B cell (primary cell): ENCODE results near the gene GABRB2. TPM values are rescaled to one million over a fixed set of nuclear protein-coding genes. Genes with fewer than 3 reads are reported as not detected.

Experiments
- ATAC-seq: fragments of 200-7000 bp; cut with Tn5 transposase; one replicate; pipeline ENCODE4 v1.10.0; 2021; ENCODE audit warnings: low read depth, mild to moderate bottlenecking, moderate number of reproducible peaks, moderate library complexity
- CTCF ChIA-PET: fragments of 350-600 bp; sonication (Branson Sonifier 250); formaldehyde crosslinking; loops from one replicate; lab custom pipeline; 2021; ENCODE audit warnings: antibody characterized with exemption, inconsistent platforms; lab: Charles Lee
- POLR2A ChIA-PET: fragments of 350-600 bp; sonication (Branson Sonifier 250); formaldehyde crosslinking; loops from one replicate; lab custom pipeline; 2021; ENCODE audit warnings: antibody characterized with exemption; lab: Charles Lee
- DNase-seq: peaks from one replicate; pipeline ENCODE4 v3.0.0; 2013
- H2AFZ ChIP-seq: 2 replicates; pipeline ENCODE4 v1.6.1; 2012; ENCODE audit warnings: mild to moderate bottlenecking, low read depth, low read length; ENCODE audit not compliant: insufficient read depth, poor library complexity, severe bottlenecking
- H3K27ac ChIP-seq, 2 donors: 1 replicate in 1 of 2; 2 replicates in 1 of 2; pipeline ENCODE4 v1.5.1; 2012 to 2013; ENCODE audit warnings: low read length in 2 of 2, mild to moderate bottlenecking in 2 of 2, moderate library complexity in 1 of 2
- H3K27me3 ChIP-seq, 4 experiments: fragments of 200-600 bp in 1 of 4; sonication (generic) in 1 of 4; replicated peaks in 1 of 4; 1 replicate in 2 of 4; 2 replicates in 2 of 4; pipeline versions ENCODE4 v1.6.1 to v1.7.0; 2013 to 2016; ENCODE audit warnings: low read length in 3 of 4, mild to moderate bottlenecking in 2 of 4, mixed read lengths in 1 of 4, moderate library complexity in 1 of 4; ENCODE audit not compliant: insufficient read depth in 4 of 4, control insufficient read depth in 3 of 4; ENCODE audit errors: control extremely low read depth in 1 of 4
- H3K36me3 ChIP-seq, 2 experiments: replicated peaks in 1 of 2; 1 replicate in 1 of 2; 2 replicates in 1 of 2; pipeline versions ENCODE4 v1.6.1 to v1.7.1; 2013; ENCODE audit warnings: low read length in 1 of 2; ENCODE audit not compliant: insufficient read depth in 2 of 2, control insufficient read depth in 1 of 2; ENCODE audit errors: control extremely low read depth in 1 of 2, extremely low read depth in 1 of 2
- H3K4me1 ChIP-seq, 2 donors: fragments of 200-600 bp in 1 of 2; sonication (generic) in 1 of 2; 1 replicate in 1 of 2; 2 replicates in 1 of 2; pipeline versions ENCODE4 v1.5.1 to v1.6.1; 2013 to 2017; ENCODE audit warnings: low read length in 2 of 2; ENCODE audit not compliant: control insufficient read depth in 2 of 2, insufficient read depth in 2 of 2
- H3K4me2 ChIP-seq: replicated peaks from 2 replicates; pipeline ENCODE3; 2012; ENCODE audit warnings: mild to moderate bottlenecking, low read depth, low read length; ENCODE audit not compliant: poor library complexity, severe bottlenecking
- H3K4me3 ChIP-seq, 5 experiments: fragments of 200-600 bp in 1 of 5; sonication (generic) in 1 of 5; 1 replicate in 3 of 5; 2 replicates in 2 of 5; pipeline versions ENCODE4 v1.5.1 to v1.7.0; 2011 to 2016; ENCODE audit warnings: low read length in 4 of 5, mild to moderate bottlenecking in 4 of 5, low read depth in 2 of 5, control low read depth in 1 of 5, moderate library complexity in 1 of 5; ENCODE audit not compliant: insufficient read depth in 1 of 5; ENCODE audit errors: control extremely low read depth in 1 of 5, extremely low read depth in 1 of 5
- H3K79me2 ChIP-seq: fragments of 200-600 bp; sonication (generic); one replicate; pipeline ENCODE4 v1.6.0; 2016; ENCODE audit warnings: low read length; ENCODE audit not compliant: control insufficient read depth, insufficient read depth
- H3K9ac ChIP-seq: fragments of 200-600 bp; sonication (generic); 2 replicates; pipeline ENCODE4 v1.6.1; 2017; ENCODE audit warnings: mild to moderate bottlenecking, low read length, moderate library complexity
- H3K9me3 ChIP-seq, 3 donors: one replicate each; pipeline versions ENCODE4 v1.6.1 to v1.7.1; 2013; ENCODE audit warnings: low read length in 2 of 3; ENCODE audit not compliant: control insufficient read depth in 2 of 3, insufficient read depth in 1 of 3; ENCODE audit errors: control extremely low read depth in 1 of 3
- H4K20me1 ChIP-seq: 2 replicates; pipeline ENCODE4 v1.6.0; 2012; ENCODE audit warnings: mild to moderate bottlenecking, low read length; ENCODE audit not compliant: insufficient read depth, control insufficient read depth, poor library complexity, severe bottlenecking
- H3K27ac Mint-ChIP-seq: one replicate; pipeline ENCODE4 v1.8.0; 2021; ENCODE audit warnings: mixed read lengths
- H3K27me3 Mint-ChIP-seq: one replicate; pipeline ENCODE4 v1.8.0; 2021; ENCODE audit warnings: mixed read lengths
- H3K4me1 Mint-ChIP-seq: one replicate; pipeline ENCODE4 v1.8.0; 2021; ENCODE audit warnings: mixed read lengths
- H3K4me3 Mint-ChIP-seq: one replicate; pipeline ENCODE4 v1.8.0; 2021; ENCODE audit warnings: mixed read lengths
- H3K9me3 Mint-ChIP-seq: one replicate; pipeline ENCODE4 v1.8.0; 2022; ENCODE audit warnings: mixed read lengths; ENCODE audit not compliant: insufficient read depth
- CTCF ChIP-seq: fragments of 200-600 bp; IDR thresholded peaks from one replicate; pipeline ENCODE4 v1.8.0; 2022; ENCODE audit warnings: antibody characterized with exemption, mild to moderate bottlenecking
- EZH2 ChIP-seq: IDR thresholded peaks from 2 replicates; pipeline ENCODE4 v1.6.1; 2012; ENCODE audit warnings: borderline replicate concordance, low read depth, mild to moderate bottlenecking, moderate library complexity, low read length; ENCODE audit not compliant: insufficient read depth, poor library complexity, severe bottlenecking
- WGBS: methylation state at CpG from one replicate; pipeline ENCODE4 v1.1.5; 2013; ENCODE audit warnings: missing lambda C conversion rate; ENCODE audit not compliant: insufficient coverage; 5-methylcytosine and 5-hydroxymethylcytosine counted together
- intact Hi-C: fragments of 100-400 bp; cut with micrococcal nuclease; formaldehyde crosslinking; loops from one replicate; pipeline ENCODE4 v1.10.0; 2022
- polyA plus RNA-seq: library from polyadenylated mRNA; depleted of rRNA; stranded (reverse); fragments of >200 nt; gene quantifications from 2 replicates; pipeline ENCODE4 v1.2.3, GENCODE V29; 2012
- total RNA-seq, 2 donors: library from RNA; stranded (reverse); fragments of 120-200 nt in 1 of 2; gene quantifications; 1 replicate in 1 of 2; 2 replicates in 1 of 2; pipeline versions ENCODE4 v1.2.3 to v1.2.4, GENCODE V29; 2013 to 2022

The GABRB2 gene
- total and polyA plus RNA-seq, 2 donors (not counting 1 experiment from before 2014, with no cell fraction given), result 0.15 to 0.16 TPM

GRCh38 chr5:161410640-161411039, 135.9 kb downstream of the GABRB2 start:
- WGBS, result 100% methylated on average over 1 of the region's 5 CpGs
- Histone ChIP-seq H3K9ac (no peak overlapping the region), H3K9me3 (no peaks in the 10 kb centered on the region), H2AFZ (no peak overlapping the region), H3K36me3 (no peaks in the 10 kb centered on the region), H3K4me1 (no peaks in the 10 kb centered on the region), H3K27ac (no peak overlapping the region), H4K20me1 (no peaks in the 10 kb centered on the region), H3K4me2 (no peak overlapping the region), H3K27me3 (no peaks in the 10 kb centered on the region), H3K79me2 (no peaks in the 10 kb centered on the region), H3K4me3 (no peak overlapping the region)
- CTCF ChIA-PET, result no interaction called here
- Mint-ChIP-seq H3K4me3 (no peak overlapping the region), H3K27ac (no peak overlapping the region), H3K4me1 (no peaks in the 10 kb centered on the region), H3K9me3 (no peaks in the 10 kb centered on the region), H3K27me3 (no peaks in the 10 kb centered on the region)
- no peak for DNase-seq
- intact Hi-C loops, result no loop called here
- TF ChIP-seq CTCF, result no peak
- TF ChIP-seq EZH2, result no peak
- no peak for ATAC-seq
- POLR2A ChIA-PET, result no interaction called here

GRCh38 chr5:161409471-161409870, 137.1 kb downstream of the GABRB2 start:
- H3K27me3 ChIP-seq, result no peaks in the 10 kb centered on the region
- WGBS, result no CpG with 5 or more reads among the region's 2 CpGs
- Mint-ChIP-seq H3K27ac (no peak overlapping the region), H3K4me1 (no peaks in the 10 kb centered on the region), H3K27me3 (no peaks in the 10 kb centered on the region), H3K4me3 (no peak overlapping the region), H3K9me3 (no peaks in the 10 kb centered on the region)
- TF ChIP-seq CTCF (no peak), EZH2 (no peak)
- ChIA-PET CTCF (no interaction called here), POLR2A (no interaction called here)
- DNase-seq (no peak), ATAC-seq (no peak)
- no peak overlapping the region for H3K4me2 ChIP-seq
- no peaks in the 10 kb centered on the region for H3K79me2 ChIP-seq
- H3K4me1 ChIP-seq, result no peaks in the 10 kb centered on the region
- no peak overlapping the region for H3K4me3 ChIP-seq
- H3K36me3 ChIP-seq, result no peaks in the 10 kb centered on the region
- intact Hi-C loops, result no loop called here
- H3K27ac ChIP-seq, result no peak overlapping the region
- no peak overlapping the region for H3K9ac ChIP-seq
- no peaks in the 10 kb centered on the region for H3K9me3 ChIP-seq
- H4K20me1 ChIP-seq, result no peaks in the 10 kb centered on the region
- no peak overlapping the region for H2AFZ ChIP-seq
